ENCODE measurements around the gene NUP210. TPM values are rescaled to one million over a fixed set of nuclear protein-coding genes. Genes with fewer than 3 reads are reported as not detected.

Gene NUP210
- total and polyA plus RNA-seq, 2 experiments from 2014 or later, result 13.8 to 73.9 TPM

GRCh38 chr3:13463618-13464400 is 43.7 kb upstream of the NUP210 start (continued):
- TF ChIP-seq, protein P1, sequence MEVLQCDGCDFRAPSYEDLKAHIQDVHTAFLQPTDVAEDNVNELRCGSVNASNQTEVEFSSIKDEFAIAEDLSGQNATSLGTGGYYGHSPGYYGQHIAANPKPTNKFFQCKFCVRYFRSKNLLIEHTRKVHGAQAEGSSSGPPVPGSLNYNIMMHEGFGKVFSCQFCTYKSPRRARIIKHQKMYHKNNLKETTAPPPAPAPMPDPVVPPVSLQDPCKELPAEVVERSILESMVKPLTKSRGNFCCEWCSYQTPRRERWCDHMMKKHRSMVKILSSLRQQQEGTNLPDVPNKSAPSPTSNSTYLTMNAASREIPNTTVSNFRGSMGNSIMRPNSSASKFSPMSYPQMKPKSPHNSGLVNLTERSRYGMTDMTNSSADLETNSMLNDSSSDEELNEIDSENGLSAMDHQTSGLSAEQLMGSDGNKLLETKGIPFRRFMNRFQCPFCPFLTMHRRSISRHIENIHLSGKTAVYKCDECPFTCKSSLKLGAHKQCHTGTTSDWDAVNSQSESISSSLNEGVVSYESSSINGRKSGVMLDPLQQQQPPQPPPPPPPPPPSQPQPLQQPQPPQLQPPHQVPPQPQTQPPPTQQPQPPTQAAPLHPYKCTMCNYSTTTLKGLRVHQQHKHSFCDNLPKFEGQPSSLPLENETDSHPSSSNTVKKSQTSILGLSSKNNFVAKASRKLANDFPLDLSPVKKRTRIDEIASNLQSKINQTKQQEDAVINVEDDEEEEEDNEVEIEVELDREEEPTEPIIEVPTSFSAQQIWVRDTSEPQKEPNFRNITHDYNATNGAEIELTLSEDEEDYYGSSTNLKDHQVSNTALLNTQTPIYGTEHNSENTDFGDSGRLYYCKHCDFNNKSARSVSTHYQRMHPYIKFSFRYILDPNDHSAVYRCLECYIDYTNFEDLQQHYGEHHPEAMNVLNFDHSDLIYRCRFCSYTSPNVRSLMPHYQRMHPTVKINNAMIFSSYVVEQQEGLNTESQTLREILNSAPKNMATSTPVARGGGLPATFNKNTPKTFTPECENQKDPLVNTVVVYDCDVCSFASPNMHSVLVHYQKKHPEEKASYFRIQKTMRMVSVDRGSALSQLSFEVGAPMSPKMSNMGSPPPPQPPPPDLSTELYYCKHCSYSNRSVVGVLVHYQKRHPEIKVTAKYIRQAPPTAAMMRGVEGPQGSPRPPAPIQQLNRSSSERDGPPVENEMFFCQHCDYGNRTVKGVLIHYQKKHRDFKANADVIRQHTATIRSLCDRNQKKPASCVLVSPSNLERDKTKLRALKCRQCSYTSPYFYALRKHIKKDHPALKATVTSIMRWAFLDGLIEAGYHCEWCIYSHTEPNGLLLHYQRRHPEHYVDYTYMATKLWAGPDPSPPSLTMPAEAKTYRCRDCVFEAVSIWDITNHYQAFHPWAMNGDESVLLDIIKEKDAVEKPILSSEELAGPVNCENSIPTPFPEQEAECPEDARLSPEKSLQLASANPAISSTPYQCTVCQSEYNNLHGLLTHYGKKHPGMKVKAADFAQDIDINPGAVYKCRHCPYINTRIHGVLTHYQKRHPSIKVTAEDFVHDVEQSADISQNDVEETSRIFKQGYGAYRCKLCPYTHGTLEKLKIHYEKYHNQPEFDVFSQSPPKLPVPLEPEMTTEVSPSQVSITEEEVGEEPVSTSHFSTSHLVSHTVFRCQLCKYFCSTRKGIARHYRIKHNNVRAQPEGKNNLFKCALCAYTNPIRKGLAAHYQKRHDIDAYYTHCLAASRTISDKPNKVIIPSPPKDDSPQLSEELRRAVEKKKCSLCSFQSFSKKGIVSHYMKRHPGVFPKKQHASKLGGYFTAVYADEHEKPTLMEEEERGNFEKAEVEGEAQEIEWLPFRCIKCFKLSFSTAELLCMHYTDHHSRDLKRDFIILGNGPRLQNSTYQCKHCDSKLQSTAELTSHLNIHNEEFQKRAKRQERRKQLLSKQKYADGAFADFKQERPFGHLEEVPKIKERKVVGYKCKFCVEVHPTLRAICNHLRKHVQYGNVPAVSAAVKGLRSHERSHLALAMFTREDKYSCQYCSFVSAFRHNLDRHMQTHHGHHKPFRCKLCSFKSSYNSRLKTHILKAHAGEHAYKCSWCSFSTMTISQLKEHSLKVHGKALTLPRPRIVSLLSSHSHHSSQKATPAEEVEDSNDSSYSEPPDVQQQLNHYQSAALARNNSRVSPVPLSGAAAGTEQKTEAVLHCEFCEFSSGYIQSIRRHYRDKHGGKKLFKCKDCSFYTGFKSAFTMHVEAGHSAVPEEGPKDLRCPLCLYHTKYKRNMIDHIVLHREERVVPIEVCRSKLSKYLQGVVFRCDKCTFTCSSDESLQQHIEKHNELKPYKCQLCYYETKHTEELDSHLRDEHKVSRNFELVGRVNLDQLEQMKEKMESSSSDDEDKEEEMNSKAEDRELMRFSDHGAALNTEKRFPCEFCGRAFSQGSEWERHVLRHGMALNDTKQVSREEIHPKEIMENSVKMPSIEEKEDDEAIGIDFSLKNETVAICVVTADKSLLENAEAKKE (CRISPR knock-in tag; IDR thresholded peaks at IDR 0.05), result no peak
- TF ChIP-seq CTCF (conservative IDR thresholded peaks at IDR 0.05; ENCODE audit: low read depth in 2 of 2) (no peak), ETS1 (IDR thresholded peaks at IDR 0.05) (no peak), POLR2AphosphoS5 (IDR thresholded peaks at IDR 0.05; ENCODE audit: low read depth) (no peak)
- TF ChIP-seq, protein P2, sequence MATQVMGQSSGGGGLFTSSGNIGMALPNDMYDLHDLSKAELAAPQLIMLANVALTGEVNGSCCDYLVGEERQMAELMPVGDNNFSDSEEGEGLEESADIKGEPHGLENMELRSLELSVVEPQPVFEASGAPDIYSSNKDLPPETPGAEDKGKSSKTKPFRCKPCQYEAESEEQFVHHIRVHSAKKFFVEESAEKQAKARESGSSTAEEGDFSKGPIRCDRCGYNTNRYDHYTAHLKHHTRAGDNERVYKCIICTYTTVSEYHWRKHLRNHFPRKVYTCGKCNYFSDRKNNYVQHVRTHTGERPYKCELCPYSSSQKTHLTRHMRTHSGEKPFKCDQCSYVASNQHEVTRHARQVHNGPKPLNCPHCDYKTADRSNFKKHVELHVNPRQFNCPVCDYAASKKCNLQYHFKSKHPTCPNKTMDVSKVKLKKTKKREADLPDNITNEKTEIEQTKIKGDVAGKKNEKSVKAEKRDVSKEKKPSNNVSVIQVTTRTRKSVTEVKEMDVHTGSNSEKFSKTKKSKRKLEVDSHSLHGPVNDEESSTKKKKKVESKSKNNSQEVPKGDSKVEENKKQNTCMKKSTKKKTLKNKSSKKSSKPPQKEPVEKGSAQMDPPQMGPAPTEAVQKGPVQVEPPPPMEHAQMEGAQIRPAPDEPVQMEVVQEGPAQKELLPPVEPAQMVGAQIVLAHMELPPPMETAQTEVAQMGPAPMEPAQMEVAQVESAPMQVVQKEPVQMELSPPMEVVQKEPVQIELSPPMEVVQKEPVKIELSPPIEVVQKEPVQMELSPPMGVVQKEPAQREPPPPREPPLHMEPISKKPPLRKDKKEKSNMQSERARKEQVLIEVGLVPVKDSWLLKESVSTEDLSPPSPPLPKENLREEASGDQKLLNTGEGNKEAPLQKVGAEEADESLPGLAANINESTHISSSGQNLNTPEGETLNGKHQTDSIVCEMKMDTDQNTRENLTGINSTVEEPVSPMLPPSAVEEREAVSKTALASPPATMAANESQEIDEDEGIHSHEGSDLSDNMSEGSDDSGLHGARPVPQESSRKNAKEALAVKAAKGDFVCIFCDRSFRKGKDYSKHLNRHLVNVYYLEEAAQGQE (IDR thresholded peaks at IDR 0.05; ENCODE audit: unreplicated experiment), result no peak

Data from GM23338 (cell line).